Measurements from ENCODE around the gene CAPG.
"Not testable (repeated sequence)": the region's sequence is repeated elsewhere in the genome, so short reads cannot be mapped to it uniquely, and the experiment has no call there.

Gene CAPG

GRCh38 chr2:85425588-85425987, 15.4 kb upstream of the CAPG start:
- in situ Hi-C loops (cut with MboI; ENCODE audit: low pct_unique_long_range_greater_than_20kb, low sequenced_read_pairs) = no loop called here

GRCh38 chr2:85423525-85423924, 13.4 kb upstream of the CAPG start:
- in situ Hi-C loops (cut with MboI; ENCODE audit: low pct_unique_long_range_greater_than_20kb, low sequenced_read_pairs) = no loop called here

More at GRCh38 chr2:85425588-85425987, 15.4 kb upstream of the CAPG start:
- DNase-seq = no peak

GRCh38 chr2:85422072-85422457, 11.9 kb upstream of the CAPG start:
- DNase-seq = no peak
- in situ Hi-C loops (cut with MboI; ENCODE audit: low pct_unique_long_range_greater_than_20kb, low sequenced_read_pairs) = no loop called here

More at GRCh38 chr2:85423525-85423924, 13.4 kb upstream of the CAPG start:
- DNase-seq = no peak

GRCh38 chr2:85421260-85422071, 11.3 kb upstream of the CAPG start:
- peak; percentile 23 for DNase-seq
- in situ Hi-C loops (cut with MboI; ENCODE audit: low pct_unique_long_range_greater_than_20kb, low sequenced_read_pairs) = no loop called here

GRCh38 chr2:85420536-85421259, 10.5 kb upstream of the CAPG start:
- DNase-seq = peak; percentile 93
- in situ Hi-C loops (cut with MboI; ENCODE audit: low pct_unique_long_range_greater_than_20kb, low sequenced_read_pairs) = no loop called here

GRCh38 chr2:85419009-85419675, 9.0 kb upstream of the CAPG start:
- no peak for DNase-seq
- in situ Hi-C loops (cut with MboI; ENCODE audit: low pct_unique_long_range_greater_than_20kb, low sequenced_read_pairs) = no loop called here

GRCh38 chr2:85418132-85419008, 8.2 kb upstream of the CAPG start, which contains the start of gene SH2D6:
SH2D6 (plus strand) TSS chr2:85418714; CDS start chr2:85429466, 10,752 bp downstream.
- in situ Hi-C loops (cut with MboI; ENCODE audit: low pct_unique_long_range_greater_than_20kb, low sequenced_read_pairs) = no loop called here
- peak; percentile 88 for DNase-seq

GRCh38 chr2:85415980-85416650, 5.9 kb upstream of the CAPG start:
- no peak for DNase-seq
- in situ Hi-C loops (cut with MboI; ENCODE audit: low pct_unique_long_range_greater_than_20kb, low sequenced_read_pairs) = no loop called here

- in situ Hi-C loops (cut with MboI; ENCODE audit: low pct_unique_long_range_greater_than_20kb, low sequenced_read_pairs) = no loop called here
- no peak for DNase-seq
Measured at GRCh38 chr2:85414761-85415553, 4.8 kb upstream of the CAPG start.

- DNase-seq; in situ Hi-C loops (cut with MboI; ENCODE audit: low pct_unique_long_range_greater_than_20kb, low sequenced_read_pairs): not testable (repeated sequence)
Measured at GRCh38 chr2:85414421-85414759, 4.2 kb upstream of the CAPG start.

GRCh38 chr2:85413592-85414420, 3.6 kb upstream of the CAPG start:
- DNase-seq = no peak

GRCh38 chr2:85411405-85411748, 1.2 kb upstream of the CAPG start:
- no peak for DNase-seq
- in situ Hi-C loops (cut with MboI; ENCODE audit: low pct_unique_long_range_greater_than_20kb, low sequenced_read_pairs) = no loop called here

More at GRCh38 chr2:85413592-85414420, 3.6 kb upstream of the CAPG start:
- in situ Hi-C loops (cut with MboI; ENCODE audit: low pct_unique_long_range_greater_than_20kb, low sequenced_read_pairs) = no loop called here

- no peak for DNase-seq
- in situ Hi-C loops (cut with MboI; ENCODE audit: low pct_unique_long_range_greater_than_20kb, low sequenced_read_pairs) = no loop called here
Measured at GRCh38 chr2:85410584-85411404, 628 bp upstream of the CAPG start.

GRCh38 chr2:85405201-85406059, 4.7 kb downstream of the CAPG start:
- DNase-seq = peak; percentile 92
- in situ Hi-C loops (cut with MboI; ENCODE audit: low pct_unique_long_range_greater_than_20kb, low sequenced_read_pairs) = no loop called here

- in situ Hi-C loops (cut with MboI; ENCODE audit: low pct_unique_long_range_greater_than_20kb, low sequenced_read_pairs) = no loop called here
- peak; percentile 78 for DNase-seq
Measured at GRCh38 chr2:85401844-85402243, 8.3 kb downstream of the CAPG start.
